Activated T-cell treated with anti-CD3 and anti-CD28 coated beads for 48 hours (primary cell): ENCODE results near the gene BMPER.

Experiments
- DNase-seq: peaks from one replicate; pipeline ENCODE4 v3.0.0-alpha.2; 2020; ENCODE audit warnings: low read depth

BMPER gene

DNA sequence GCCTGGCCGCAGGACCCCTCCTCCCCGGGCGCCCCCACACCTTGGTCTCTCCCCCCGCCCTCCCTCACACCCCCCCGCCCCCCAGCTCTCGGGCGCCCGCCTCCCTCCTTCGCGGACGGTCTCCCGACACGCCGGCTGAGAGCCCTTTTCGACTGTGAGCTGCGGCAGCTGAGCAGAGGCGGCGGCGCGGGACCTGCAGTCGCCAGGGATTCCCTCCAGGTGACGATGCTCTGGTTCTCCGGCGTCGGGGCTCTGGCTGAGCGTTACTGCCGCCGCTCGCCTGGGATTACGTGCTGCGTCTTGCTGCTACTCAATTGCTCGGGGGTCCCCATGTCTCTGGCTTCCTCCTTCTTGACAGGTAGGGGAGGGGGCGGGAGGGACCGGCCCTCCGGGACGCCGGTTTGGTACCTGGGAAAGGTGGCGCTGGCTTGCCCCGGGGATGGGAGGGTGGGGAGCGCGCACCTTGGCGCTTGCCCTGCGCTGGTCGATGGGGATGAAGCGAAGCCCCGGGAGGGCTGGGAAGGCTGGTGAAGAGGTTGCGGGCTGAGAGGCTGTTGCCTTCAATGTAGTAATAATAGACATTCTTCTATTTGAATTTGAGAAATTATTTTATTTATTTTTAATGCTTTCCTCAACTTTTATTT lies at the start of gene BMPER:
BMPER (plus strand) TSS at position 151 of the 644 bp plus-strand sequence; CDS start at position 226, 75 bp downstream.
- no peak for DNase-seq

GRCh38 chr7:33861947-33862346 lies 43.4 kb upstream of the BMPER start:
- no peak for DNase-seq

- DNase-seq, result no peak
Measured at GRCh38 chr7:33862946-33863814, 42.2 kb upstream of the BMPER start.

- DNase-seq, result no peak
Measured at GRCh38 chr7:33868166-33868565, 37.2 kb upstream of the BMPER start.

DNA sequence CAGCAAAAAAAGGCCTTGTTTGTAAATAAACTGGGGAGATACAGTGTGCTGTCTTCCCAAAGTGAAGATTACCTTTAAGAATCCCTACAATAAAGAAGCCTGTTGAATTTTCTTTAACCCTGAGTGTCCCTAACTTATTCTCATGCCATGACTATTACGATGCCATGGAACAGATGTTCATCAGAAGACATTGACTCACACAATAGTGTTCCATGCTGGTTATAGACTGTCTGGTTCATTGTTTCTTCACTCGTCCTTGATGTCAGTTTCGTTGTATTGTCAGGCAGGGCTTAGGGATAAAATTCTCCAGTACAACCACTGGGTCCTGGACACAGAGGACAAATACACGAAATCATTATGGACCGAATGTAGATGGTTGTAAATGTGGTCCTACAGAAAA lies 36.2 kb upstream of the BMPER start:
- DNase-seq, result no peak

- DNase-seq, result no peak
Measured at GRCh38 chr7:33870120-33870519, 35.2 kb upstream of the BMPER start.

DNA sequence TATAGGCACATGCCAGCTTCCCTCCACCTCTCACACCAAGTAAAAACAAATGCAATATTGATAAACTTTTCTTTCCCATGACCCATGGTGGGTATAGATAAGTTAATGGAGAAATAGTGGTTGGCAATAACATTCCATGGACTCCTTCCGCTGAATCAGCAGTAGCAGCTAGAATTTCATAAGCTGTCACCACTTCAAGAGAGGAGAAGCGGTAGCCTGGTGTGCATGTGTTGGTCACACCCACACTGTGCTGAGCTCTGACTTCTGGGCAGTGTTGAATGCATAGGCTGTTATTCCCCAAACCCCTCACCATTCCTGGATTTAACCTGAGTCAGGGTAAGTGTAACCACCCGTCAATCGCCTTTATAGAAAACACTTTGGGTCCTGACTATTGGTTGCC lies 32.5 kb upstream of the BMPER start:
- DNase-seq, result no peak

DNA sequence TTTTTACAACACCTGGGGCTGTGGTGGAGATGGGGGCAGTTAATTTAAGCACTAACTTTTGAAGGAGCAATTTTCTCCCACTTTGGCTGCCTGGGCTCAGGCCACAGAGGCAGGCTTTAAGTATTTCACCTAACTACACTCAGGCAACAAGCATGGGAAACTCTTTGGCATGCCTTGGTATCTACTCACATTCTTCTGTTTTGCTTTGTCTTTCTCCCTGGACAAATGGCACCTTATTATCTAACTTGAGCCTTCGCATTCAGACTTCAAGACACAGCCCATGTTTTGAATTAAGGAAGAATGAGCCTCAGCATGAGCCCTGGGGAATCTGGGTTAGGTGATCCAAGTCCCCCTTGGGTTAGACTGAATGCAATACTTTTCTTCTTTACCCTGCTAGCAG lies 31.8 kb upstream of the BMPER start:
- no peak for DNase-seq

DNA sequence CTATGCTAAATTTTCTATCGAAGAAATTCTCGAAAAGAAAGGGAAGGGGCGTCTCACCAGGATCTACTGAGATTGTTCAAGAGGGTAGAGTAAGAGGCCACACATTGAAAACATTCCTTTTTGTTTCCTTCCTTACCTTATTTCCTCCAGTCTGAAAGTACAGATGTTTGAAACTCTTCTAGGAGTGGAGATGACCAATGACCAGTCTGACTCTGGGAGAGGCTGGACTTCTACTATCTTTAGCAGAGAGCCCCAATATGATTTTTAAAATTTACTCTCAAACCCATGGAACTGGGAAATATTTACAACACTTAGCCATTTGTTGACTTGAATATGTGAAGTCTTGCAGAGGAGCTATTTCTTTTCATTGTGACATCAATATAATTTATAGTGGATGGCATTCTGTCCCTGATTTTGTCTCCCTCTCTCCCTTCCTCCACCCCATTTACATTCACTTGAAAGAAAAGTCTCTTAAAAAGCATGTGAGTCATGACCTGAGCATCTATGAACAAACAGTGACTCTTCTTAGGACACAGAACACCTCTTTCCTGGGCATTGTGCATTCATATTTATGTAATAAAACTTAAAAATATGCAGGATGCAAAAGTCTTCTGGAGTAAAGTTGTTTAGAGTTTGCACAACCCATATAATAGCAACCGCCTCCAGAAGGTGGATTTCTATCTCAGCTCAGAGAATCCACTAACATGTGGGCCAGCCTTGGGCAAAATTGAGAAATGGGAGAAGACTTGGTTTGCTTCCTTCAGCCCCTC lies 31.2 kb upstream of the BMPER start:
- DNase-seq, result no peak

- no peak for DNase-seq
Measured at GRCh38 chr7:33874943-33875342, 30.4 kb upstream of the BMPER start.

DNA sequence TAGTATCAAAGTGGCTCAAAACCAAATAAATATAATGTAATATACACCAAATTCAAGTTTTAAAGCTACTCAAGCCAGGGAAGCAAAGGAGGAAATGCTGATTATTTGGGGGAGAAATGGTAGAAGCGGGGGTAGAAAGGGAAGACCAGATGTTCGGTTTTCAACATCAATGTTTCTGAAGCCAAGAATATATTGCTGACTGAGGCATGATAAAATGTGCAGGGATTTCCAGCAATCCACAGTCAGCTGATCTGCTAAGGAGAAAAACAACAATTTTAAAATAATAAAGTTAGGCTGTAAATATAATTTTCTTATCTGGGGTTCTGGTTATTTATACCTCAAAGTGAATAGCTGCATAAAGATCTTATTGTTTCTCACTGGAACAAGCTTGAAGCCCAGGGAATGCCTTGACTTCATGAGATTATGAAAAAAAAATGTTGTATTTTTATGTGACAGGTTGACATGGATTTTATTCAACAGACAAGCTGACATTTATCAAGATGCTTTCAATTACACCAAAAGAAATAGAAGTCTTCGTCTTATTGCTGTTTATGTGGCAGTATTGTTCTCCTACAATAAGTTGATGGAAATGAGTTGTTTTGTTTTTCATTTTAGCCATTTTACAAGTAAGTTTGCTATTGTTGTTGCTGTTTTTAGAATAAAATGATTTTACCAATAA lies 28.6 kb upstream of the BMPER start:
- DNase-seq, result no peak

GRCh38 chr7:33880787-33881186 lies 24.6 kb upstream of the BMPER start:
- no peak for DNase-seq

GRCh38 chr7:33881316-33881715 lies 24.0 kb upstream of the BMPER start:
- DNase-seq, result no peak

GRCh38 chr7:33882040-33882837 lies 23.1 kb upstream of the BMPER start:
- no peak for DNase-seq

DNA sequence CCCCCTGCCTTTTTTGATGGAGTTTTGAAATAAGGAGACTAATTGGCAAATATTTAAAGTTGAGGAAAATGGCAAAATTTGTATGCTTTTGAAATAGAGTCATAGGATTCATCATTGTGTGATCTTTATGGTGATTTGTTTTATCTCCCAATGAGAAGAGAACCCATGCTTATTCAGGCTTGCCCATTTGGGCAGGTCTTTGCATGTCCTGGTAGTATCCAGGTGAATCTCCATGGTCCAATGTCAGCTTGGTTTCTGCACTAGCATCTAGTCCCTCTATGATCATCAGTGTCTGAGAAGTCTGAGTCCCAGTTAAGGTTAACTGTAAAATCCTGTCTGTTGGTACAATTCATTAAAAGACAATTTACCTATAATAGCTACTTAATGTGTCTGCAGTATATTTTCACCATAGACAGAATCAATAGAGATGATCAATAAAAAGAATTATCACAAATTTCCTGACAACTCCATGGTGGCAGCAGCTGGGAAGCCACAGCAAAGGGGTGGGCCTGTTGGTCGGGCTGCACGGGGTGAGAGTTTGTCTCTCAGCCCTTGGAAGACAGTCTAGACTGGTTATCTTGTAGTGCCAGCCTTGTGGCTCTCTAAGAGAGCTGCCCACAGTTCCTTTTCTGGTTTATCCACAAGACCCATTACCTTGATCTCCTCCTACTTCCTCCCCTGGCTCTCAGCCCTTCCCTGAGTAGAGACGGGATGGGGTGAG lies 22.2 kb upstream of the BMPER start:
- DNase-seq, result no peak

GRCh38 chr7:33883671-33883965 lies 21.7 kb upstream of the BMPER start:
- DNase-seq, result no peak

DNA sequence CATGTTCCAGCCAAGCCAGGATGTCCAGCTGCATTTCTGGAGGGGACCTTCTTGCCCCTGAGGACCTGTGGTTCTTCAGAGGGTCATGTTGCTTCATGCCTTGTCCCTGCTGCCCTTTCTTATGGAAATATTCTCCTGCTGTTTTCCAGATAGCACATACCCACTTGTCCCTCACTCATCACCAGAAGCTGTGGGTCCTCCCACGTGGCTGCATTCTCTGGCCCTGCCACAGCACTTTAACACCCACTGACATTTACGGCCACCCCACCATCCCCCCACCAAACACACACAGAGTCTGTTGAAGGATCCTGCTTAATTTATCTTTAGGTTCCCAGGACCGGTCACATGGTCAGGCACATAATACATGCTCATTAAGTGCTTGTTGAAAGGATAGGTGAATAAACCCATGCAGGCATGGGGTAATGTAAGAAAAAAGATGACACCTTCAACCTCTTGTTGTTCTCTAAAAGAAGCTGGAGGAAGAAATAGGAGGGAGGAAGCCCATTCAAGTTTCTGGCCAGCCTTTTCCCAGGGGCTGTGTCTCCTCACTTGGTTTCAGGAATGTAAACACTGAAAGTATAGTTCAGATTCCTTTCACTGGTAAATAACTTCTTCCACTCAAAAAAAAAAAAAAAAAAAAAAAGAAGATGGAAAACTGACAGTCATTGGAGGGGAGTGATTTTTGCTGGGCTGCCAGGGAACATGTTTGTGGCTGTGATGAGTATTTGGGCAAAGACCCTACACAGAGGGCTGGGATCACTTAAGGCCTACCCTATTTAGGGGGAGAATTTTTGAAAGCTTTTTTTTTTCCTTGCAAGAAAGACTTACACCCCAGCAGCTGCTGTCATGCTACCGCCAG lies 19.8 kb upstream of the BMPER start:
- DNase-seq, result no peak

DNA sequence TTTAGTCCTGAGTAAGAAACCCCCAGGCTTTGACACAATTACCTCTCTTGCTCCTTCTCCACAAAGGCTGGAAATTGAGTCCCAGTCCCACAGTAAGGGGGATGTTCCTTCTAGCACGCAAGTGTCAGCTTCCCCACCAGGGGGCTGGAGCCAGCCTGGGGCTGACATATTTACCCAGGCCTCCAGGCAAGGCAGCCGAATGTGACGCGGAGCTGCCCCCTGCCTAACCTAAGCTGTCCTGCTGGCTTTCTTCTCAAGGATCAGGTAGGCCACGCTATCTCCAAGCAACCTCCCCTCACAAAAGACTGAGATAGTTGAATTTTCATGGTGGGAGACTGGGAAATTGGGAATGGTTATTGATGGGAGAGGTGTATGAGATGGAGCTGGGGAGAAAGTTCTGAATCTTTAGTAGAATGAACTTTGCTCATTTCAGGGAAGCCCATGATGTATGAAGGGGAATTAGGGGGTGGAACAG lies 19.2 kb upstream of the BMPER start:
- no peak for DNase-seq

GRCh38 chr7:33887266-33887975 lies 17.9 kb upstream of the BMPER start:
- no peak for DNase-seq
